ENCODE data around the gene HIRIP3.
A peak's percentile ranks its signal among the peaks of the same experiment; 100 is the strongest.

HIRIP3 gene

GRCh38 chr16:29999605-30000004 is 4.2 kb upstream of the HIRIP3 start:
- DNase-seq (ENCODE audit: low read depth in 3 of 3): no peak

GRCh38 chr16:29996766-29997250 is 1.4 kb upstream of the HIRIP3 start:
- no peak for DNase-seq (ENCODE audit: low read depth in 3 of 3)

GRCh38 chr16:29995911-29996765 is 721 bp upstream of the HIRIP3 start, which contains the start of gene INO80E:
TSS of gene INO80E (plus strand) at chr16:29996241. CDS start at chr16:29996311, 70 bp downstream.
- peak; percentile 99 for DNase-seq (ENCODE audit: low read depth in 3 of 3)

- peak; percentile 50 to 80 (median 67) for DNase-seq (ENCODE audit: low read depth in 3 of 3)
Measured at GRCh38 chr16:29994600-29995323, 655 bp downstream of the HIRIP3 start.

- DNase-seq (ENCODE audit: low read depth in 3 of 3): no peak
Measured at GRCh38 chr16:29993903-29994599, 1.4 kb downstream of the HIRIP3 start.

GRCh38 chr16:29993191-29993902 is 2.1 kb downstream of the HIRIP3 start:
- DNase-seq (ENCODE audit: low read depth in 3 of 3): no peak

GRCh38 chr16:29992344-29992967 is 3.0 kb downstream of the HIRIP3 start:
- no peak for DNase-seq (ENCODE audit: low read depth in 3 of 3)

- DNase-seq (ENCODE audit: low read depth in 3 of 3): no peak
Measured at GRCh38 chr16:29991571-29991904, 3.9 kb downstream of the HIRIP3 start.

- DNase-seq (ENCODE audit: low read depth in 3 of 3): no peak
Measured at GRCh38 chr16:29990883-29991570, 4.4 kb downstream of the HIRIP3 start.

- DNase-seq (ENCODE audit: low read depth in 3 of 3): no peak
Measured at GRCh38 chr16:29990034-29990433, 5.4 kb downstream of the HIRIP3 start.

GRCh38 chr16:29989111-29989858 is 6.1 kb downstream of the HIRIP3 start:
- no peak for DNase-seq (ENCODE audit: low read depth in 3 of 3)

- DNase-seq (ENCODE audit: low read depth in 3 of 3): no peak
Measured at GRCh38 chr16:29988346-29989075, 6.9 kb downstream of the HIRIP3 start.

- DNase-seq (ENCODE audit: low read depth in 3 of 3): no peak
Measured at GRCh38 chr16:29987371-29988085, 7.9 kb downstream of the HIRIP3 start.

- no peak for DNase-seq (ENCODE audit: low read depth in 3 of 3)
Measured at GRCh38 chr16:29986931-29987330, 8.5 kb downstream of the HIRIP3 start.

- DNase-seq (ENCODE audit: low read depth in 3 of 3): no peak
Measured at GRCh38 chr16:29986231-29986630, 9.2 kb downstream of the HIRIP3 start.

- no peak for DNase-seq (ENCODE audit: low read depth in 3 of 3)
Measured at GRCh38 chr16:29985271-29985811, 10.1 kb downstream of the HIRIP3 start.

GRCh38 chr16:29984764-29985147 is 10.7 kb downstream of the HIRIP3 start:
- DNase-seq (ENCODE audit: low read depth in 3 of 3): no peak

GRCh38 chr16:29984137-29984763 is 11.2 kb downstream of the HIRIP3 start:
- no peak for DNase-seq (ENCODE audit: low read depth in 3 of 3)
